Gastroesophageal sphincter (tissue), 4 donors: ENCODE results near the gene VAV3. TPM values are rescaled to one million over a fixed set of nuclear protein-coding genes. Genes with fewer than 3 reads are reported as not detected.
A peak's percentile ranks its signal among the peaks of the same experiment; 100 is the strongest.

Source experiments
- ATAC-seq: fragments of 150-250 bp; one replicate; pipeline ENCODE4 v1.9.1; 2016; ENCODE audit warnings: mild to moderate bottlenecking, moderate library complexity
- H3K27ac ChIP-seq, 4 donors: fragments of 200-600 bp; sonication (generic) in 3 of 4; 1 replicate in 3 of 4; 2 replicates in 1 of 4; pipeline ENCODE4 v1.5.1; 2016 to 2019
- H3K27me3 ChIP-seq: fragments of 200-600 bp; sonication (generic); one replicate; pipeline ENCODE4 v1.5.1; 2019
- H3K36me3 ChIP-seq, 2 donors: fragments of 200-600 bp; sonication (generic); one replicate each; pipeline ENCODE4 v1.5.1; 2019; ENCODE audit warnings: control low read depth in 1 of 2
- H3K4me1 ChIP-seq, 3 donors: fragments of 200-600 bp; sonication (generic); 1 replicate in 2 of 3; 2 replicates in 1 of 3; pipeline ENCODE4 v1.5.1; 2016 to 2019; ENCODE audit warnings: control low read depth in 2 of 3
- H3K4me3 ChIP-seq, 2 donors: fragments of 200-600 bp; sonication (generic); one replicate each; pipeline ENCODE4 v1.5.1; 2019; ENCODE audit warnings: mild to moderate bottlenecking in 1 of 2, moderate library complexity in 1 of 2
- H3K9me3 ChIP-seq, 3 donors: fragments of 200-600 bp; sonication (generic); one replicate each; pipeline ENCODE4 v1.5.1; 2017 to 2019; ENCODE audit warnings: control low read depth in 2 of 3
- EP300 ChIP-seq: sonication (generic); formaldehyde crosslinking; IDR thresholded peaks from one replicate; pipeline ENCODE4 v1.6.1; 2017; ENCODE audit warnings: antibody characterized with exemption, mild to moderate bottlenecking
- POLR2A ChIP-seq, 2 donors: fragments of 450-650 bp; IDR thresholded peaks; one replicate each; pipeline ENCODE4 v1.6.1; 2017; ENCODE audit warnings: antibody characterized with exemption in 2 of 2, mild to moderate bottlenecking in 2 of 2, moderate library complexity in 1 of 2
- POLR2AphosphoS5 ChIP-seq: sonication (generic); formaldehyde crosslinking; IDR thresholded peaks from one replicate; pipeline ENCODE4 v1.6.1; 2017; ENCODE audit warnings: antibody characterized with exemption
- WGBS, 2 donors: methylation state at CpG; one replicate each; pipeline ENCODE4 v1.1.5; 2018; ENCODE audit warnings: low coverage in 1 of 2; 5-methylcytosine and 5-hydroxymethylcytosine counted together
- total RNA-seq, 4 donors: library from RNA; depleted of rRNA; stranded (reverse); fragments of >200 nt; gene quantifications; one replicate each; pipeline ENCODE4 v1.1.0, GENCODE V29; 2016
- TF ChIP-seq, protein P1 (sequence below), 4 experiments: fragments of 200-600 bp in 2 of 4; fragments of 450-650 bp in 2 of 4; sonication (generic) in 1 of 4; IDR thresholded peaks; one replicate each; pipeline ENCODE4 v1.5.1; 2017 to 2019; ENCODE audit warnings: antibody characterized with exemption in 4 of 4, mild to moderate bottlenecking in 2 of 4, moderate library complexity in 2 of 4

VAV3 gene
- total RNA-seq, 4 donors from 2014 or later, result 1.3 to 4.7 (median 2.9) TPM

GRCh38 chr1:107767156-107767582 is 197.8 kb downstream of the VAV3 start:
- Histone ChIP-seq H3K27ac (no peak overlapping the region), H3K36me3 (no peaks in the 10 kb centered on the region), H3K4me3 (no peak overlapping the region), H3K9me3 (no peaks in the 10 kb centered on the region), H3K4me1 (no peaks in the 10 kb centered on the region), H3K27me3 (no peaks in the 10 kb centered on the region)
- WGBS, 2 donors, result 69 to 83% methylated on average over 2 to 3 of the region's 3 CpGs
- ATAC-seq, result no peak
- TF ChIP-seq POLR2AphosphoS5 (no peak), EP300 (no peak), POLR2A (IDR thresholded peaks at IDR 0.05) (no peak)
- TF ChIP-seq, protein P1, sequence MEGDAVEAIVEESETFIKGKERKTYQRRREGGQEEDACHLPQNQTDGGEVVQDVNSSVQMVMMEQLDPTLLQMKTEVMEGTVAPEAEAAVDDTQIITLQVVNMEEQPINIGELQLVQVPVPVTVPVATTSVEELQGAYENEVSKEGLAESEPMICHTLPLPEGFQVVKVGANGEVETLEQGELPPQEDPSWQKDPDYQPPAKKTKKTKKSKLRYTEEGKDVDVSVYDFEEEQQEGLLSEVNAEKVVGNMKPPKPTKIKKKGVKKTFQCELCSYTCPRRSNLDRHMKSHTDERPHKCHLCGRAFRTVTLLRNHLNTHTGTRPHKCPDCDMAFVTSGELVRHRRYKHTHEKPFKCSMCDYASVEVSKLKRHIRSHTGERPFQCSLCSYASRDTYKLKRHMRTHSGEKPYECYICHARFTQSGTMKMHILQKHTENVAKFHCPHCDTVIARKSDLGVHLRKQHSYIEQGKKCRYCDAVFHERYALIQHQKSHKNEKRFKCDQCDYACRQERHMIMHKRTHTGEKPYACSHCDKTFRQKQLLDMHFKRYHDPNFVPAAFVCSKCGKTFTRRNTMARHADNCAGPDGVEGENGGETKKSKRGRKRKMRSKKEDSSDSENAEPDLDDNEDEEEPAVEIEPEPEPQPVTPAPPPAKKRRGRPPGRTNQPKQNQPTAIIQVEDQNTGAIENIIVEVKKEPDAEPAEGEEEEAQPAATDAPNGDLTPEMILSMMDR (IDR thresholded peaks at IDR 0.05), result no peak

GRCh38 chr1:107766533-107766932 is 198.4 kb downstream of the VAV3 start:
- Histone ChIP-seq H3K9me3 (no peaks in the 10 kb centered on the region), H3K36me3 (no peaks in the 10 kb centered on the region), H3K27me3 (no peaks in the 10 kb centered on the region), H3K27ac (no peak overlapping the region), H3K4me1 (no peaks in the 10 kb centered on the region), H3K4me3 (no peak overlapping the region)
- ATAC-seq, result no peak
- TF ChIP-seq EP300 (no peak), POLR2AphosphoS5 (no peak), POLR2A (IDR thresholded peaks at IDR 0.05) (no peak)
- TF ChIP-seq, protein P1 (IDR thresholded peaks at IDR 0.05), result no peak
- WGBS, 2 donors, result 70% methylated on average over 1 of the region's 1 CpG; no CpG with 5 or more reads in 1 of the 2 donors

GRCh38 chr1:107762751-107763390 is 202.1 kb downstream of the VAV3 start:
- Histone ChIP-seq H3K4me1 (no peaks in the 10 kb centered on the region), H3K4me3 (no peak overlapping the region), H3K27ac (no peak overlapping the region), H3K27me3 (peaks cover 3% of the 10 kb centered on the region), H3K9me3 (no peaks in the 10 kb centered on the region), H3K36me3 (no peaks in the 10 kb centered on the region)
- WGBS, 2 donors, result 80 to 83% methylated on average over 6 of the region's 6 CpGs
- no peak for ATAC-seq
- TF ChIP-seq POLR2AphosphoS5 (no peak), EP300 (no peak), POLR2A (IDR thresholded peaks at IDR 0.05) (no peak)
- TF ChIP-seq, protein P1 (IDR thresholded peaks at IDR 0.05), result no peak

DNA sequence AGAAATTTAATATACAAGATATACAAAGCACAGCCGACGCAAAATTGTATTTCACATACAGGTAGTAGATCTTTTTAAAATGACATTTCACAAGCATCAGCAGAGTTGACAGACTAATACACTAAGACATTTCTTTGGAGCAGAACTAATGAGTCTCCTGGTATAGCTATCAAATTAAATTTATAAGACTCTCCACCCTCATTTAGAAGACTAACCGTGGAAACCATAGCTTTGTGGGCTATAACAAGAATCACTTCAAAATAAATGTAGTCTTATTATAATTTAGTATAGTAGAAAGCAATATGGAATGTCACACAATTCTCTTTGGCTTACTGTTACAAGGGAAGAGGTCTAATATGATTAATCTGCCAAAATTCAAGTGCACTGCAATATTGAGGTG is 204.9 kb downstream of the VAV3 start:
- Histone ChIP-seq H3K4me1 (no peaks in the 10 kb centered on the region), H3K4me3 (no peak overlapping the region), H3K36me3 (no peaks in the 10 kb centered on the region), H3K9me3 (no peaks in the 10 kb centered on the region), H3K27me3 (peaks cover 3% of the 10 kb centered on the region), H3K27ac (no peak overlapping the region)
- TF ChIP-seq POLR2AphosphoS5 (no peak), EP300 (no peak), POLR2A (IDR thresholded peaks at IDR 0.05) (no peak)
- TF ChIP-seq, protein P1 (IDR thresholded peaks at IDR 0.05), result no peak
- WGBS, 2 donors, result 93 to 98% methylated on average over 3 of the region's 3 CpGs
- ATAC-seq, result no peak

DNA sequence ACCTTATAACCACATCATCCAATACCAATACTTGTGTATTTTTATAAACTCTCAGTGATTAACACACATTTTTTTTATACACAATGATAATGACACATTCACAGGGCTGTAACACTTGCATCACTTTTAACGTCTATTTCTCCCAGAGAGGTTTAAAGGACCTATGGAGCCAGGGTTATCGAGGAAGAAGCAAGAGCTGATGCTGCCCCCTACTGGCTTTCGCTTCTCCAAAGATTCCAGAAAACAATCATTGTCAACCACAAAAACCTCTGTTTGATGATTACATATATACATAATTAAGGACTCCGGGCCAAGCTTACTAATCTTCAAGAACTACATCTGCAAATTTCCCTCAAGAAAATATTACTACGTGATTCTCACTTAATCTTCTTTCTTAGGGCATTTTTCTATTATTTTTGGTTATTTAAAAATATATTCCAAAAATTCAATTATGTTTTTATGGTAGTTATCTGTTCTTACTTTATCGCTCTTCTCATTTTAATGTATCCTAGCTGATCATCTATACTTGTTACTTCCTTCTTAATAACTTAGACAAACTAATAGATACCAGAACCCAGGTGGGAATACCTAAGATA is 214.5 kb downstream of the VAV3 start:
- Histone ChIP-seq H3K4me1 (no peaks in the 10 kb centered on the region), H3K4me3 (no peak overlapping the region), H3K9me3 (no peaks in the 10 kb centered on the region), H3K36me3 (no peaks in the 10 kb centered on the region), H3K27ac (no peak overlapping the region), H3K27me3 (no peaks in the 10 kb centered on the region)
- ATAC-seq, result no peak
- 22% methylated on average over 6 of the region's 6 CpGs for WGBS, 2 donors
- no peak for TF ChIP-seq POLR2A (IDR thresholded peaks at IDR 0.05)
- TF ChIP-seq, protein P1 (IDR thresholded peaks at IDR 0.05), result peak; percentile 52 to 76 (median 63)
